ENCODE results near the gene CYB561D2. TPM values are rescaled to one million over a fixed set of nuclear protein-coding genes. Genes with fewer than 3 reads are reported as not detected.

CYB561D2 gene
- total and polyA plus RNA-seq, 2 of the 13 experiments (the other 11 are each of a cell fraction or from before 2014, with no cell fraction given), result 11.1 to 17.2 TPM

DNA sequence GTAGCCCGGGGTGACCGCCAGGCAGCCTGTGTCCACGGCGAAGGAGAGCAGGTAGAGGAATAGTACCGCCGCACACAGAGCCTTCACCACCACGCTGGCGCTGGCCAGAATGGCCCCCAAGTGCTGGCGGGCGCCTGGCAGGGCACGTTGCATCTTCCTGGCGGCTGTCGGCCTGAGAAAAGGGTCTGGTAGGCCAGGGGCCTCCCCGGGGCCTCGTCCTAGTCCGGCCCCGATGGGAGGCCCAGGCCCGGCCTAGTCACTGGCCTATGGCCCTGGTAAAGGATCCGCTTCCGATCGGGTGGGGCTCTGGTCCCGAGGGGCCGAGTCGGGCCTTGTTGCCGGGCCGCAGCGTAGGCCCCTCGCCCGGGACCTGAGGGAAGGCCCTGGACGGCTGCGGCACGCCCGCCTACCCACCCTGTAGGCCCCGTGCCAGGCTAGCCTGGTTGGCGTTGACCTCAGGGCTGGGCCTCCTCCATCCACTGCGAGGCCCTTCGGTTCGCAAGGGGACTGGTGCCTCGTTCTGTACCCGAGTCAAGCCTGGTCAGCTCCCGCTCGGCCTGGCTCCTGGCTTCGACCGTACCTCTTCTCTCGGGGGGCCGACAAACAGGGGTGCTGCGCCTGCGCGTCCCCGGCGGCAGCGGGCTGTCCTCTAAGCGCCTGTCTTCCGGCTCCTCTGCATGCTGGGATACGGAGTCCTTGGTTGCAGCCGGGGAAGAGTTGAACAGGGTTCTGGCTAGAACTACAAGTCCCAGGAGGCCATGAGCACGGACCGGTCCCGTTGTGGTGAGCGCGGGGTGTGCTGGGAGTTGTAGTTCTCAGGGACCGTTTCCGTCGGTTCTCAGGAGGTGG, 8.5 kb downstream of the CYB561D2 start, which contains the start of gene TMEM115 (continued):
- TF ChIP-seq, protein P1, sequence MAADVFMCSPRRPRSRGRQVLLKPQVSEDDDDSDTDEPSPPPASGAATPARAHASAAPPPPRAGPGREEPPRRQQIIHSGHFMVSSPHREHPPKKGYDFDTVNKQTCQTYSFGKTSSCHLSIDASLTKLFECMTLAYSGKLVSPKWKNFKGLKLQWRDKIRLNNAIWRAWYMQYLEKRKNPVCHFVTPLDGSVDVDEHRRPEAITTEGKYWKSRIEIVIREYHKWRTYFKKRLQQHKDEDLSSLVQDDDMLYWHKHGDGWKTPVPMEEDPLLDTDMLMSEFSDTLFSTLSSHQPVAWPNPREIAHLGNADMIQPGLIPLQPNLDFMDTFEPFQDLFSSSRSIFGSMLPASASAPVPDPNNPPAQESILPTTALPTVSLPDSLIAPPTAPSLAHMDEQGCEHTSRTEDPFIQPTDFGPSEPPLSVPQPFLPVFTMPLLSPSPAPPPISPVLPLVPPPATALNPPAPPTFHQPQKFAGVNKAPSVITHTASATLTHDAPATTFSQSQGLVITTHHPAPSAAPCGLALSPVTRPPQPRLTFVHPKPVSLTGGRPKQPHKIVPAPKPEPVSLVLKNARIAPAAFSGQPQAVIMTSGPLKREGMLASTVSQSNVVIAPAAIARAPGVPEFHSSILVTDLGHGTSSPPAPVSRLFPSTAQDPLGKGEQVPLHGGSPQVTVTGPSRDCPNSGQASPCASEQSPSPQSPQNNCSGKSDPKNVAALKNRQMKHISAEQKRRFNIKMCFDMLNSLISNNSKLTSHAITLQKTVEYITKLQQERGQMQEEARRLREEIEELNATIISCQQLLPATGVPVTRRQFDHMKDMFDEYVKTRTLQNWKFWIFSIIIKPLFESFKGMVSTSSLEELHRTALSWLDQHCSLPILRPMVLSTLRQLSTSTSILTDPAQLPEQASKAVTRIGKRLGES (CRISPR knock-in tag; IDR thresholded peaks at IDR 0.05; ENCODE audit: borderline replicate concordance), result no peak
- TF ChIP-seq ZMYM2 (CRISPR knock-in tag; IDR thresholded peaks at IDR 0.05) (no peak), HNRNPUL1 (IDR thresholded peaks at IDR 0.05; ENCODE audit: low read depth, low read length) (no peak), RARA (CRISPR knock-in tag; IDR thresholded peaks at IDR 0.05) (peak; percentile 46; the same call in 1 of the 2 replicates), CEBPB (IDR thresholded peaks at IDR 0.05; ENCODE audit: borderline replicate concordance, low read depth, low read length) (no peak), GFI1 (CRISPR knock-in tag; IDR thresholded peaks at IDR 0.05; ENCODE audit: borderline replicate concordance) (no peak; the same call in 1 of the 2 replicates), REPIN1 (CRISPR knock-in tag; IDR thresholded peaks at IDR 0.05; ENCODE audit: borderline replicate concordance, low read depth) (peak; percentile 86), ZNF546 (CRISPR knock-in tag; conservative IDR thresholded peaks at IDR 0.05) (peak; percentile 89), ZNF207 (IDR thresholded peaks at IDR 0.05; ENCODE audit: borderline replicate concordance) (no peak), AGO1 (IDR thresholded peaks at IDR 0.05; ENCODE audit: low read depth, low read length, poor library complexity, severe bottlenecking) (peak; percentile 76), STAG1 (CRISPR knock-in tag; IDR thresholded peaks at IDR 0.05) (no peak), HNRNPL (IDR thresholded peaks at IDR 0.05; ENCODE audit: low read depth, low read length) (peak; percentile 69; the same call in 1 of the 2 replicates), GATAD2A (CRISPR knock-in tag; IDR thresholded peaks at IDR 0.05) (0 out of 2 replicates have a peak, but pooled peaks have one; percentile 15), SIX1 (CRISPR knock-in tag; IDR thresholded peaks at IDR 0.05; ENCODE audit: borderline replicate concordance) (no peak), GTF3A (CRISPR knock-in tag; conservative IDR thresholded peaks at IDR 0.05) (no peak; the same call in 1 of the 2 replicates), ZNF878 (CRISPR knock-in tag; IDR thresholded peaks at IDR 0.05) (no peak)
- TF ChIP-seq, protein P2, sequence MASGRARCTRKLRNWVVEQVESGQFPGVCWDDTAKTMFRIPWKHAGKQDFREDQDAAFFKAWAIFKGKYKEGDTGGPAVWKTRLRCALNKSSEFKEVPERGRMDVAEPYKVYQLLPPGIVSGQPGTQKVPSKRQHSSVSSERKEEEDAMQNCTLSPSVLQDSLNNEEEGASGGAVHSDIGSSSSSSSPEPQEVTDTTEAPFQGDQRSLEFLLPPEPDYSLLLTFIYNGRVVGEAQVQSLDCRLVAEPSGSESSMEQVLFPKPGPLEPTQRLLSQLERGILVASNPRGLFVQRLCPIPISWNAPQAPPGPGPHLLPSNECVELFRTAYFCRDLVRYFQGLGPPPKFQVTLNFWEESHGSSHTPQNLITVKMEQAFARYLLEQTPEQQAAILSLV (CRISPR knock-in tag; IDR thresholded peaks at IDR 0.05; ENCODE audit: borderline replicate concordance), result 0 out of 2 replicates have a peak, but pooled peaks have one; percentile 51
- TF ChIP-seq, protein P3, sequence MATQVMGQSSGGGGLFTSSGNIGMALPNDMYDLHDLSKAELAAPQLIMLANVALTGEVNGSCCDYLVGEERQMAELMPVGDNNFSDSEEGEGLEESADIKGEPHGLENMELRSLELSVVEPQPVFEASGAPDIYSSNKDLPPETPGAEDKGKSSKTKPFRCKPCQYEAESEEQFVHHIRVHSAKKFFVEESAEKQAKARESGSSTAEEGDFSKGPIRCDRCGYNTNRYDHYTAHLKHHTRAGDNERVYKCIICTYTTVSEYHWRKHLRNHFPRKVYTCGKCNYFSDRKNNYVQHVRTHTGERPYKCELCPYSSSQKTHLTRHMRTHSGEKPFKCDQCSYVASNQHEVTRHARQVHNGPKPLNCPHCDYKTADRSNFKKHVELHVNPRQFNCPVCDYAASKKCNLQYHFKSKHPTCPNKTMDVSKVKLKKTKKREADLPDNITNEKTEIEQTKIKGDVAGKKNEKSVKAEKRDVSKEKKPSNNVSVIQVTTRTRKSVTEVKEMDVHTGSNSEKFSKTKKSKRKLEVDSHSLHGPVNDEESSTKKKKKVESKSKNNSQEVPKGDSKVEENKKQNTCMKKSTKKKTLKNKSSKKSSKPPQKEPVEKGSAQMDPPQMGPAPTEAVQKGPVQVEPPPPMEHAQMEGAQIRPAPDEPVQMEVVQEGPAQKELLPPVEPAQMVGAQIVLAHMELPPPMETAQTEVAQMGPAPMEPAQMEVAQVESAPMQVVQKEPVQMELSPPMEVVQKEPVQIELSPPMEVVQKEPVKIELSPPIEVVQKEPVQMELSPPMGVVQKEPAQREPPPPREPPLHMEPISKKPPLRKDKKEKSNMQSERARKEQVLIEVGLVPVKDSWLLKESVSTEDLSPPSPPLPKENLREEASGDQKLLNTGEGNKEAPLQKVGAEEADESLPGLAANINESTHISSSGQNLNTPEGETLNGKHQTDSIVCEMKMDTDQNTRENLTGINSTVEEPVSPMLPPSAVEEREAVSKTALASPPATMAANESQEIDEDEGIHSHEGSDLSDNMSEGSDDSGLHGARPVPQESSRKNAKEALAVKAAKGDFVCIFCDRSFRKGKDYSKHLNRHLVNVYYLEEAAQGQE (IDR thresholded peaks at IDR 0.05; ENCODE audit: borderline replicate concordance in 1 of 2, low read depth in 1 of 2, low read length in 2 of 2), result no peak
- TF ChIP-seq, protein P4, sequence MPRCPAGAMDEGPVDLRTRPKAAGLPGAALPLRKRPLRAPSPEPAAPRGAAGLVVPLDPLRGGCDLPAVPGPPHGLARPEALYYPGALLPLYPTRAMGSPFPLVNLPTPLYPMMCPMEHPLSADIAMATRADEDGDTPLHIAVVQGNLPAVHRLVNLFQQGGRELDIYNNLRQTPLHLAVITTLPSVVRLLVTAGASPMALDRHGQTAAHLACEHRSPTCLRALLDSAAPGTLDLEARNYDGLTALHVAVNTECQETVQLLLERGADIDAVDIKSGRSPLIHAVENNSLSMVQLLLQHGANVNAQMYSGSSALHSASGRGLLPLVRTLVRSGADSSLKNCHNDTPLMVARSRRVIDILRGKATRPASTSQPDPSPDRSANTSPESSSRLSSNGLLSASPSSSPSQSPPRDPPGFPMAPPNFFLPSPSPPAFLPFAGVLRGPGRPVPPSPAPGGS (CRISPR knock-in tag; IDR thresholded peaks at IDR 0.05), result peak; percentile 95
